Activated CD4-positive, CD25-positive, alpha-beta regulatory T cell (primary cell): ENCODE data around the gene EFNA5.

Source experiments
- DNase-seq, 4 experiments: peaks; one replicate each; lab custom pipeline; 2025; lab: John Stamatoyannopoulos, UW

EFNA5 gene

GRCh38 chr5:107672211-107673038 lies 1.7 kb upstream of the EFNA5 start:
- DNase-seq = peak in 1 of 4 experiments; percentile 1

- no peak for DNase-seq
These were observed 1.0 kb upstream of the EFNA5 start for GRCh38 chr5:107671742-107672210.

- DNase-seq = no peak
These were observed 428 bp downstream of the EFNA5 start for GRCh38 chr5:107670087-107670931.

GRCh38 chr5:107669096-107670031 lies 1.4 kb downstream of the EFNA5 start:
- DNase-seq = no peak

GRCh38 chr5:107668154-107669095 lies 2.3 kb downstream of the EFNA5 start:
- no peak for DNase-seq

- DNase-seq = no peak
These were observed 4.6 kb downstream of the EFNA5 start for GRCh38 chr5:107666051-107666655.

- DNase-seq = no peak
These were observed 5.6 kb downstream of the EFNA5 start for GRCh38 chr5:107665036-107665570.

GRCh38 chr5:107663697-107664096 lies 7.0 kb downstream of the EFNA5 start:
- no peak for DNase-seq

- DNase-seq = no peak
These were observed 9.1 kb downstream of the EFNA5 start for GRCh38 chr5:107661650-107662044.

GRCh38 chr5:107661038-107661649 lies 9.6 kb downstream of the EFNA5 start:
- no peak for DNase-seq

GRCh38 chr5:107658528-107658927 lies 12.2 kb downstream of the EFNA5 start:
- no peak for DNase-seq

GRCh38 chr5:107655831-107656230 lies 14.9 kb downstream of the EFNA5 start:
- DNase-seq = no peak

- no peak for DNase-seq
These were observed 15.9 kb downstream of the EFNA5 start for GRCh38 chr5:107654827-107655226.

GRCh38 chr5:107653685-107654084 lies 17.1 kb downstream of the EFNA5 start:
- no peak for DNase-seq

GRCh38 chr5:107652839-107653607 lies 17.7 kb downstream of the EFNA5 start:
- DNase-seq = no peak

- no peak for DNase-seq
These were observed 18.3 kb downstream of the EFNA5 start for GRCh38 chr5:107652408-107652807.

- DNase-seq = no peak
These were observed 19.4 kb downstream of the EFNA5 start for GRCh38 chr5:107651325-107651724.

GRCh38 chr5:107646418-107646817 lies 24.3 kb downstream of the EFNA5 start:
- DNase-seq = no peak

- DNase-seq = no peak
These were observed 30.2 kb downstream of the EFNA5 start for GRCh38 chr5:107640568-107640967.
